IMR-90 (cell line): ENCODE measurements around the gene GALNT5. TPM values are rescaled to one million over a fixed set of nuclear protein-coding genes. Genes with fewer than 3 reads are reported as not detected.

Experiments
- ATAC-seq: fragments of 200-7000 bp; cut with Tn5 transposase; 2 replicates; pipeline ENCODE4 v1.9.1; 2020; ENCODE audit warnings: low read depth, mild to moderate bottlenecking, moderate library complexity
- BruUV-seq: library from RNA; stranded (reverse); fragments of 400-500 nt; replicated peaks from 2 replicates; lab custom pipeline; 2021; lab: Mats Ljungman, UMichigan
- CTCF ChIA-PET: fragments of 300-600 bp; formaldehyde crosslinking; extraction: SDS; loops from one replicate; lab custom pipeline; 2021; ENCODE audit warnings: antibody characterized with exemption; lab: Yijun Ruan, JAX
- POLR2A ChIA-PET: fragments of 300-600 bp; sonication (Branson Sonifier 250); formaldehyde crosslinking; loops from one replicate; lab custom pipeline; 2022; ENCODE audit warnings: antibody characterized with exemption; ENCODE audit not compliant: unreplicated experiment; lab: Charles Lee
- DNase-seq: peaks from one replicate; pipeline ENCODE4 v3.0.0; 2013
- H2AFZ ChIP-seq: replicated peaks from 2 replicates; pipeline ENCODE3; 2013; ENCODE audit warnings: low read length, mild to moderate bottlenecking; ENCODE audit not compliant: poor library complexity
- H2AK5ac ChIP-seq: 2 replicates; pipeline ENCODE4 v1.6.1; 2013; ENCODE audit warnings: low read depth, low read length, inconsistent platforms
- H2AK9ac ChIP-seq: replicated peaks from 2 replicates; pipeline ENCODE3; 2013; ENCODE audit warnings: mild to moderate bottlenecking, low read depth, low read length, moderate library complexity; ENCODE audit not compliant: poor library complexity
- H2BK120ac ChIP-seq: 2 replicates; pipeline ENCODE4 v1.6.1; 2013; ENCODE audit warnings: low read depth, low read length, inconsistent platforms
- H2BK15ac ChIP-seq: 3 replicates; pipeline ENCODE4 v1.6.1; 2013; ENCODE audit warnings: low read depth, low read length, inconsistent platforms
- H2BK20ac ChIP-seq: 2 replicates; pipeline ENCODE4 v1.6.1; 2013; ENCODE audit warnings: low read depth, mild to moderate bottlenecking, inconsistent platforms, low read length, moderate library complexity
- H2BK5ac ChIP-seq: 2 replicates; pipeline ENCODE4 v1.6.1; 2013; ENCODE audit warnings: mild to moderate bottlenecking, low read depth, low read length, inconsistent platforms; ENCODE audit not compliant: poor library complexity, severe bottlenecking
- H3K14ac ChIP-seq: replicated peaks from 2 replicates; pipeline ENCODE4 v1.6.1; 2013; ENCODE audit warnings: low read depth, low read length, inconsistent platforms
- H3K18ac ChIP-seq: 2 replicates; pipeline ENCODE4 v1.6.1; 2013; ENCODE audit warnings: low read depth, low read length, control low read depth
- H3K23ac ChIP-seq: 2 replicates; pipeline ENCODE4 v1.6.1; 2013; ENCODE audit warnings: low read depth, low read length, inconsistent platforms
- H3K27ac ChIP-seq: 2 replicates; pipeline ENCODE4 v1.5.1; 2013; ENCODE audit warnings: mild to moderate bottlenecking, control low read depth, low read length; ENCODE audit not compliant: insufficient read depth
- H3K27me3 ChIP-seq: 2 replicates; pipeline ENCODE4 v1.6.1; 2013; ENCODE audit warnings: low read length; ENCODE audit not compliant: control insufficient read depth, insufficient read depth
- H3K36me3 ChIP-seq: 2 replicates; pipeline ENCODE4 v1.6.1; 2013; ENCODE audit warnings: low read length, mixed read lengths; ENCODE audit not compliant: control insufficient read depth, insufficient read depth
- H3K4ac ChIP-seq: 2 replicates; pipeline ENCODE4 v1.6.1; 2013; ENCODE audit warnings: low read depth, low read length, inconsistent platforms
- H3K4me1 ChIP-seq: 2 replicates; pipeline ENCODE4 v1.6.1; 2013; ENCODE audit warnings: low read length, mixed read lengths; ENCODE audit not compliant: control insufficient read depth, insufficient read depth
- H3K4me2 ChIP-seq: 2 replicates; pipeline ENCODE4 v1.6.1; 2013; ENCODE audit warnings: low read depth, mild to moderate bottlenecking, control low read depth, low read length, moderate library complexity
- H3K4me3 ChIP-seq: 2 replicates; pipeline ENCODE4 v1.5.1; 2013; ENCODE audit warnings: low read depth, mild to moderate bottlenecking, control low read depth, low read length, moderate library complexity; ENCODE audit not compliant: insufficient read depth
- H3K56ac ChIP-seq: 2 replicates; pipeline ENCODE4 v1.6.1; 2013; ENCODE audit warnings: low read length, inconsistent platforms; ENCODE audit not compliant: insufficient read depth; ENCODE audit errors: extremely low read depth
- H3K79me1 ChIP-seq, 2 experiments: 2 replicates each; pipeline ENCODE4 v1.6.1; 2013; ENCODE audit warnings: low read length in 2 of 2, inconsistent platforms in 1 of 2, low read depth in 1 of 2
- H3K9ac ChIP-seq: 2 replicates; pipeline ENCODE4 v1.6.1; 2013; ENCODE audit warnings: low read depth, low read length, control low read depth
- H3K9me1 ChIP-seq: 2 replicates; pipeline ENCODE4 v1.6.1; 2013; ENCODE audit warnings: low read length, inconsistent platforms; ENCODE audit not compliant: insufficient read depth
- H3K9me3 ChIP-seq: 2 replicates; pipeline ENCODE4 v1.6.1; 2013; ENCODE audit warnings: low read length; ENCODE audit not compliant: control insufficient read depth, insufficient read depth
- H4K20me1 ChIP-seq: 2 replicates; pipeline ENCODE4 v1.6.1; 2013; ENCODE audit warnings: low read length, inconsistent platforms; ENCODE audit not compliant: insufficient read depth
- H4K5ac ChIP-seq: 2 replicates; pipeline ENCODE4 v1.6.1; 2013; ENCODE audit warnings: mild to moderate bottlenecking, low read depth, low read length, control low read depth
- H4K8ac ChIP-seq, 2 experiments: 2 replicates each; pipeline ENCODE4 v1.6.1; 2013; ENCODE audit warnings: low read depth in 2 of 2, low read length in 2 of 2, control low read depth in 1 of 2, inconsistent platforms in 1 of 2
- H4K91ac ChIP-seq: 2 replicates; pipeline ENCODE4 v1.6.1; 2013; ENCODE audit warnings: low read depth, low read length, inconsistent platforms; ENCODE audit not compliant: insufficient read depth
- BHLHE40 ChIP-seq: fragments of 150-350 bp; IDR thresholded peaks from 2 replicates; pipeline ENCODE4 v1.6.1; 2016; ENCODE audit warnings: mild to moderate bottlenecking, low read depth, low read length
- CHD1 ChIP-seq: IDR thresholded peaks from 2 replicates; pipeline ENCODE4 v1.6.1; 2012; ENCODE audit warnings: low read depth, low read length, improper control_type of control experiment
- CTCF ChIP-seq: conservative IDR thresholded peaks from 2 replicates; pipeline ENCODE4 v1.5.1; 2012; ENCODE audit warnings: mild to moderate bottlenecking, low read depth, low read length, improper control_type of control experiment
- ELK1 ChIP-seq: fragments of 150-350 bp; IDR thresholded peaks from 2 replicates; pipeline ENCODE4 v1.6.1; 2016; ENCODE audit warnings: low read depth, mild to moderate bottlenecking, low read length, moderate library complexity, borderline replicate concordance
- MAFK ChIP-seq: IDR thresholded peaks from 2 replicates; pipeline ENCODE4 v1.6.1; 2012; ENCODE audit warnings: low read depth, low read length, improper control_type of control experiment
- MXI1 ChIP-seq: IDR thresholded peaks from 2 replicates; pipeline ENCODE4 v1.6.1; 2012; ENCODE audit warnings: low read depth, mild to moderate bottlenecking, low read length, moderate library complexity, borderline replicate concordance
- NFE2L2 ChIP-seq: fragments of 150-350 bp; IDR thresholded peaks from 2 replicates; pipeline ENCODE4 v1.6.1; 2016; ENCODE audit warnings: low read depth, mild to moderate bottlenecking, low read length
- RCOR1 ChIP-seq: IDR thresholded peaks from 2 replicates; pipeline ENCODE4 v1.6.1; 2012; ENCODE audit warnings: mild to moderate bottlenecking, low read length, improper control_type of control experiment; ENCODE audit not compliant: insufficient replicate concordance
- SMC3 ChIP-seq: fragments of 150-350 bp; IDR thresholded peaks from 2 replicates; pipeline ENCODE4 v1.6.1; 2016; ENCODE audit warnings: low read depth, mild to moderate bottlenecking, antibody characterized with exemption, low read length, moderate library complexity
- USF2 ChIP-seq: fragments of 150-350 bp; IDR thresholded peaks from 2 replicates; pipeline ENCODE4 v1.6.1; 2017; ENCODE audit warnings: mild to moderate bottlenecking, antibody characterized with exemption, low read length, low read depth
- whole genome bisulfite sequencing, 2 experiments: methylation state at CpG; one replicate each; pipeline versions ENCODE4 v1.1.5 to v1.1.7; 2013; ENCODE audit warnings: missing lambda C conversion rate in 2 of 2; ENCODE audit not compliant: insufficient read length in 1 of 2; ENCODE audit errors: extremely low coverage in 2 of 2; 5-methylcytosine and 5-hydroxymethylcytosine counted together
- dilution Hi-C: fragments of 300-500 bp; cut with HindIII; formaldehyde crosslinking; loops from one replicate; pipeline ENCODE4 v1.14.3; 2018; ENCODE audit warnings: low sequenced_read_pairs; ENCODE audit not compliant: unreplicated experiment
- in situ Hi-C: fragments of 300-500 bp; cut with MboI; formaldehyde crosslinking; loops from 3 replicates; pipeline ENCODE4 v1.14.3; 2019; ENCODE audit warnings: low sequenced_read_pairs, inconsistent platforms, mixed read lengths
- intact Hi-C: fragments of 100-400 bp; cut with micrococcal nuclease; formaldehyde crosslinking; loops from 2 replicates; pipeline ENCODE4 v1.10.0; 2022
- polyA plus RNA-seq, 3 experiments: library from polyadenylated mRNA; depleted of rRNA; stranded (reverse); fragments of >200 nt; gene quantifications; 2 replicates each; pipeline ENCODE4 v1.2.3, GENCODE V29; 2012; ENCODE audit warnings: low replicate concordance in 1 of 3
- total RNA-seq: library from RNA; depleted of rRNA; stranded (reverse); fragments of >200 nt; gene quantifications from 2 replicates; pipeline ENCODE4 v1.2.3, GENCODE V29; 2012

GALNT5 gene
- total and polyA plus RNA-seq, 2 of the 4 experiments (the other 2 are of a cell fraction) = 36.3 to 63.3 TPM

GRCh38 chr2:157264099-157264498 is 6.6 kb downstream of the GALNT5 start:
- peak overlapping the region; percentile 80; the same call in 1 of the 2 replicates for H4K5ac ChIP-seq
- peak overlapping the region; percentile 63; the same call in 1 of the 2 replicates for H4K91ac ChIP-seq
- peaks cover 18% of the 10 kb centered on the region for H3K4me1 ChIP-seq
- no peaks in the 10 kb centered on the region for H3K27me3 ChIP-seq
- H3K27ac ChIP-seq = no peak overlapping the region
- peaks cover 3% of the 10 kb centered on the region for H3K36me3 ChIP-seq
- H3K4ac ChIP-seq = no peak overlapping the region
- WGBS, 2 experiments = 20% methylated on average over 2 of the region's 3 CpGs; no CpG with 5 or more reads in 1 of the 2 experiments
- in situ Hi-C loops = no loop called here
- H4K8ac ChIP-seq = peak overlapping the region; percentile 61 to 92; a peak in 3 of 4 replicates
- no peaks in the 10 kb centered on the region for H3K9me3 ChIP-seq
- peak overlapping the region; percentile 51; the same call in 1 of the 2 replicates for H2BK120ac ChIP-seq
- BruUV-seq = no TSS peak
- peak overlapping the region; percentile 79; the same call in 1 of the 2 replicates for H3K23ac ChIP-seq
- peak overlapping the region; percentile 98; the same call in 1 of the 2 replicates for H3K4me2 ChIP-seq
- H3K79me1 ChIP-seq = peaks cover 33 to 60% of the 10 kb centered on the region in 2 experiments
- dilution Hi-C loops = no loop called here
- intact Hi-C loops = no loop called here
- peak overlapping the region; percentile 68; the same call in 1 of the 2 replicates for H3K9ac ChIP-seq
- ChIA-PET CTCF (interaction anchor here (1.0 kb wide), 1 partner anchor 55 kb away, joined by 3 read pairs; no protein-coding TSS in a partner anchor), POLR2A (no interaction called here)
- DNase-seq (peak; percentile 18), ATAC-seq (no peak; the same call in 1 of the 2 replicates)
- peak overlapping the region; percentile 74 for H2BK5ac ChIP-seq
- H3K4me3 ChIP-seq = peak overlapping the region; percentile 34; the same call in 1 of the 2 replicates
- peak overlapping the region; percentile 79; the same call in 1 of the 2 replicates for H2BK20ac ChIP-seq
- no peaks in the 10 kb centered on the region for H4K20me1 ChIP-seq
- peak overlapping the region; percentile 89; the same call in 1 of the 2 replicates for H2AK5ac ChIP-seq
- H3K56ac ChIP-seq = no peak overlapping the region
- no peak overlapping the region; the same call in 2 of the 3 replicates for H2BK15ac ChIP-seq
- peak overlapping the region; percentile 91; the same call in 1 of the 2 replicates for H3K18ac ChIP-seq
- peaks cover 9% of the 10 kb centered on the region for H3K9me1 ChIP-seq
- peak overlapping the region; percentile 82 for H3K14ac ChIP-seq
- no peak overlapping the region for H2AFZ ChIP-seq
- no peak overlapping the region for H2AK9ac ChIP-seq
- no peak for TF ChIP-seq NFE2L2
- no peak for TF ChIP-seq RCOR1
- TF ChIP-seq SMC3 = no peak
- TF ChIP-seq USF2 = no peak
- TF ChIP-seq CHD1 = no peak
- no peak for TF ChIP-seq BHLHE40
- no peak for TF ChIP-seq ELK1
- no peak for TF ChIP-seq MXI1
- no peak for TF ChIP-seq MAFK
- no peak for TF ChIP-seq CTCF
